Measurements from ENCODE around the gene ZBTB42.

The ZBTB42 gene

DNA sequence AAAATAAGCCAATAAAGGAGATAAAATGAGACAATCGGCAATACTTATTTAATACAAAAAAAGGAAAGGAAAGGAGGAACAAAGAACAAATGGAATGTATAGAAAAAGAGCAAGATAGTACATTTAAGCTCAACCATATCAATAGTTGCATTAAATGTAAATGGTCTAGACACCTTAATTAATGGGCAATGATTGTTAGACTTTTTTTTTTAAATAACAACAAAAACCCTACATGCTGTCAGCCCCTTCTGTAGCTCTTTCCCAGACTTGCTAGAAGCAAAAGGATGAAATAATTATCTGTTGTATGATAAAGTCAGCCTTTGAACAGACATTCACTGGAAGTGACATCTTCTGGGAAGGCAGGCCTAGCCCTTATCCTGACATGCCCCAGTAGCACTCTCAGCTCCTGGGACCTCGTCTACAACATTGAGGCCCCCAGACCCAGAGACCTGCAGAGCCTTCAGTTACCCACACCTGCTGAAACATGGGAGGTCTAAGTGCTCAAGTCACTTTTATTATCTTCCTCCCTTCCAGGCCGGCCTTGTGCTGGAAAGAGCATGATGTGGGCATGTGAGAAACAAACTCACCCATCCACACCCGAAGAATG, 34.5 kb upstream of the ZBTB42 start:
- no peak overlapping the region for H3K4me3 ChIP-seq (ENCODE audit: low read depth, low read length)
- TF ChIP-seq, protein P1, sequence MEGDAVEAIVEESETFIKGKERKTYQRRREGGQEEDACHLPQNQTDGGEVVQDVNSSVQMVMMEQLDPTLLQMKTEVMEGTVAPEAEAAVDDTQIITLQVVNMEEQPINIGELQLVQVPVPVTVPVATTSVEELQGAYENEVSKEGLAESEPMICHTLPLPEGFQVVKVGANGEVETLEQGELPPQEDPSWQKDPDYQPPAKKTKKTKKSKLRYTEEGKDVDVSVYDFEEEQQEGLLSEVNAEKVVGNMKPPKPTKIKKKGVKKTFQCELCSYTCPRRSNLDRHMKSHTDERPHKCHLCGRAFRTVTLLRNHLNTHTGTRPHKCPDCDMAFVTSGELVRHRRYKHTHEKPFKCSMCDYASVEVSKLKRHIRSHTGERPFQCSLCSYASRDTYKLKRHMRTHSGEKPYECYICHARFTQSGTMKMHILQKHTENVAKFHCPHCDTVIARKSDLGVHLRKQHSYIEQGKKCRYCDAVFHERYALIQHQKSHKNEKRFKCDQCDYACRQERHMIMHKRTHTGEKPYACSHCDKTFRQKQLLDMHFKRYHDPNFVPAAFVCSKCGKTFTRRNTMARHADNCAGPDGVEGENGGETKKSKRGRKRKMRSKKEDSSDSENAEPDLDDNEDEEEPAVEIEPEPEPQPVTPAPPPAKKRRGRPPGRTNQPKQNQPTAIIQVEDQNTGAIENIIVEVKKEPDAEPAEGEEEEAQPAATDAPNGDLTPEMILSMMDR (IDR thresholded peaks at IDR 0.05; ENCODE audit: low read depth, low read length), result no peak

DNA sequence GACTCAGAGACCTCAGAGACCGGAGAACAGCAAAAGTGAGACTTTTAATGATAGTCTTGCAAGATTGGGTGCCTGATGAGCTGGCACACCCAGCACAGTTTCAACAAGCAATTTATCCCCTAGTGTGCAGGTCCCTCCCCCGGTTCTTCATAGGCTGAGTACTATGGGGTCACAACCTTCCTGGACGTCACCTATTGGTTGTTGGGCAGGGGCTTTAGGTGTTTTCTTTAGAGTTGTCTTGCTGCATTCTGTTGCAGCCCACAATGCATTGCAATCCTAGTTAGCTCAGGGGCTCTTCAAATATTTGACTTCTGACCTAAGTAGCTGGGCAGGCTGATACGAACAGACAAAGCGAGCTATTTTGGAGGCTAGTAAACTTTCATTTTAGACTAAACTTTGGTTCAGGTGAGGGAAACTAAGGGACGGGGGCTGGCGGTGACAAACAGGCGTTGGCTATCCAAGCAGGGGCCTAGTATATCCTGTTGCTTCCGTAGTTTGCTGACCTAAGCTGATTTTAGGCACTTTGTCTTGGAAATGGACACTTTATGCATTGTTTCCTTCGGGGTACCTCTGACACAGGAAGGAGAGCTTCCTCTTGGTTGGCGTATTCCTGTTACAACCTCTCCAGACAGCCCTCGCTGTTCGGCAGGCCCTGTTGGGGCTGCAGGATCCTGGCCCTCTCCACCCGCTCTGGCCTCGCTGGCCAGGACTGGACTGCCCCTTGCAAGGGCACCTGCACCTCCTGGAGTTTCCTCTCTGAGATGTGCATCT, 33.9 kb upstream of the ZBTB42 start:
- TF ChIP-seq, protein P1 (IDR thresholded peaks at IDR 0.05; ENCODE audit: low read depth, low read length), result no peak
- H3K4me3 ChIP-seq (ENCODE audit: low read depth, low read length), result no peak overlapping the region

DNA sequence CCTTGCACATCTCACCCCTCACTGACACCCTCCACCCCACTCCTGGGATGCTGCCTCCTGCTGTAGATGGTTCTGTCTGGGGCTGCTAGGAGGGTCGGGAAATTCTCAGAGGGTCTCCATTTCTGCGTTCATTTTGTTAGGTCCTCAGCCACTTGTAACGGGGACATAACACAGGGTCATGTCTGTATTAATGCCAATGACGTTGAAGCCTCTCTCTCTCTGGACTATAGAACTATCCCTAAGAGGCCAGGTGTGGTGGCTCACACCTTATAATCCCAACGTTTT, 33.3 kb upstream of the ZBTB42 start:
- TF ChIP-seq, protein P1 (IDR thresholded peaks at IDR 0.05; ENCODE audit: low read depth, low read length), result no peak

DNA sequence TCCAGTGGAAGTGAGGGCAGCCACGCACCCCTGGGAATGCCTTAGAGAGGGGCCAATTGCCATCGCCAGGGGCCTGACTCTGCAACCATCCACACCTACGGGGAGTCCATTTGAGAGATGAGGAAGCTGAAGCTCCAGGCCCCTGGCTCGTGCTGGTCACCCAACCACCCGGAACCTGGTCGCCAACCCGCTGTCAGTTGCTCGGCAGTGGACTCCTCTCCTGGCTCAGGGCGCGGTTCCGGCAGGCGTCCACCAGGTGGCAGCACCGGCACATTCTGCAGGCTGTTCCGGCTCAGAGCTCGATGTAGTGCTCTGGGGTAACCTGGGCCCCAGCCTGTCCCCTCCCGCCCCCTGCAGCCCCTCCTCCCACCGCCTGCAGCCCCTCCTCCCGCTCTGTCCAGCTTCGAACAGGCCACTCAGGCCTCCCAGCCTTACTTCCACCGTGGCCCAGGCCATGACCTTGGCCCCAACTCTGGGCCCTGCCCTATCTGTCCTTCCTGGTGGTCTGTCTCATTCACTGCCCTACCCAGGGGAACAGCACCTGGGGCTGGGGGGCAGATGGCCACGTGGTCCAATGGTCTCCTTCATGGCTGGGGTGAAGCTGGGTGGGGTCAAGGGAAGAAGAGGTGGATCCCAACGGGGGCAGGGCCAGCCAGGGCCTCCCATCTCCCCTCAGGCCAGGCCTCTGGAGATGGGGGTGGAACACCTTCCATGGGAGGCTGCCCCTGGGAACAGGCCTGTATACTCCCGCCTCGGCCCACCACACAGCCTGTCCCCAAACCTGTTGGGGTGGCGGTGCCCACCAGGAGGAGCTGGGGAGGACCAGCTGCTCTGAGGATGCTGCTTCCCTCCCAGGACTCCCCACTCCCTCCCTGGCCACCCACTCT, 32.2 kb upstream of the ZBTB42 start:
- TF ChIP-seq, protein P1 (IDR thresholded peaks at IDR 0.05; ENCODE audit: low read depth, low read length), result peak; percentile 72
- H3K4me3 ChIP-seq (ENCODE audit: low read depth, low read length), result no peak overlapping the region

More for the DNA sequence above, 33.3 kb upstream of the ZBTB42 start:
- no peak overlapping the region for H3K4me3 ChIP-seq (ENCODE audit: low read depth, low read length)

DNA sequence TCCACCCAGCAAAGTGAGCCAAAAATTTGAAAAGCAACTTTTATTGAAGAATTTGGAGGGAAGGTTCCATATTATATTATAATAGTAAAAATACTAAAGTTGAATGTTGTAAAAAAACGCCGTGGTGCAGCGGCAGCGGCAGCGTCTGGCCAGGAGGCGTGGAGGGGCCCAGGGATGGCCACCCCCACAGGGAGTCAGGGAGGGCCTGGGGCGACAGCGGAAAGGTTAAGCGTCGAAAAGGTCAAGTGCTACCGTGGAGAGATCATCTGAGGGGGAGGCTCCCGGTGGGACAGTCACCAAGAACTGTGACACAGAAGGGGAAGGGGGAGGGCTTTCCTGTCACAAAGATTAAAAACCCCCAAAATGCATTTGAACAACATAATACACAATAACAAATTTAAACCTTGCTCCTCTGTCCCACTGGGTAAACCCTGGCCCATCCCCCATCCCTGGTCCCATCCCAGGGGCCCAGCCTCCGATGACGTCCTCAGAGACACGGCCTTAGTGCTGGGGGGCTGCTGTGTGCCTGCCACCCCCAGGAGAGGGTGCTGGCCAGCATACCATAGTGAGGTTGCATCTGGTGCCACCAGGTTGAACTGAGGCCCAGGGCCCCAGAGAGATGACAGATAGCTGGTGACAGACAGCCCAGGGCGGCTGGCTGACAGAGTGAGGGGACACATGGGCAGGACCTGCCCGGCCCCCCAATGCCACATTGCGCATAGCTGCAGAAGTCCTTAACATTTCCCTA, 31.4 kb upstream of the ZBTB42 start:
- TF ChIP-seq, protein P1 (IDR thresholded peaks at IDR 0.05; ENCODE audit: low read depth, low read length), result no peak
- H3K4me3 ChIP-seq (ENCODE audit: low read depth, low read length), result no peak overlapping the region

DNA sequence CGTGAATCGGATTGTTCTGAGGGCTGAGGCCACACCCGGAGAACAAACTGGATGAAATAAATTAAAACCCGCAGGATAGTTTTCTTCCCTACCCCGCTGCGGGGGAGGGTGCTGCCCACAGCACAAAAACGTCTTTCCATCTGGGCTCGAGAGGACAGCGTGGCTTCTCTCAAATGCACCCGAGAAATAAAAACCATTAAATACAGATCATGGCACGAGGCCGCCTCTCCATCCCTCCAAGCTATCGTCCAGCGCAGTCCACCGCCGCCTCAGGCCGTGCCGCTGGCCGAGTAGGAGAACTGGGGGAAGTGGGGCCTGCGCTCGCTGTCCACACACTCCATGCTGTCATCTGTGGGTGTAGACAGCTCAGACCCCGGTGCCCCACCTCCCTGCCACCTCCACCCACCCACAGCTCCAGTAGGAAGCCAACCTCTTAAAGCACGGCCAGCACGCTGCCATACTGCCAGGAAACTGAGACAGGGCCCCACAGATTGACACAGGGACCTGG, 30.8 kb upstream of the ZBTB42 start:
- TF ChIP-seq, protein P1 (IDR thresholded peaks at IDR 0.05; ENCODE audit: low read depth, low read length), result no peak
- no peak overlapping the region for H3K4me3 ChIP-seq (ENCODE audit: low read depth, low read length)

All from WI38 (cell line).